Stimulated activated CD8-positive, alpha-beta memory T cell treated with anti-CD3 and anti-CD28 coated beads, Interleukin-12 subunit alpha, Interleukin-12 subunit beta, amount 100 ng/mL, for 24 hours (primary cell): ENCODE data around the gene ANTXR1.

Source experiments
- DNase-seq: peaks from one replicate; pipeline ENCODE4 v3.0.0-alpha.2; 2020; ENCODE audit errors: extremely low read depth

The ANTXR1 gene

DNA sequence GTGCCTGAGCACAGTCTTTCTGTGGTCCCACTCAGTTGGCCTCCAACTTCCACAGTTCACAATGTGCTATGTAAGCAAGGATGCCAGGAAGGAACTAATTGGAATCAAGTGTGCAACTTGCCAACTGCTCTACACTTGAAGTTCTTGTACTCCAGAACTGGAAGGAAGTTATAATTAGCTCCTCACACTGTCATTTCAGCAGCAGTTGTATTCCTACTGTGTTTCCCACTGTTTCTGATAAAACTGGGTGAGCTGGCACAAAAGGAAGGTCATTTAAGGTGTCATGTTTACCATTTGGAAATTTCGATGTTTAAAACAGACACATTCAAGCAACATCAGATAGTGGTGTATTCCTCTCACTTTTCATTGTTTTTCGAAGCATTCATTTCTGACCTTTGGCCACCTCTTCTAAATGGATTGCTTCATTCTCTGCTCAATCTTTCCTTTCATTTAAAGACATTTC is 84.2 kb downstream of the ANTXR1 start:
- DNase-seq, result no peak

DNA sequence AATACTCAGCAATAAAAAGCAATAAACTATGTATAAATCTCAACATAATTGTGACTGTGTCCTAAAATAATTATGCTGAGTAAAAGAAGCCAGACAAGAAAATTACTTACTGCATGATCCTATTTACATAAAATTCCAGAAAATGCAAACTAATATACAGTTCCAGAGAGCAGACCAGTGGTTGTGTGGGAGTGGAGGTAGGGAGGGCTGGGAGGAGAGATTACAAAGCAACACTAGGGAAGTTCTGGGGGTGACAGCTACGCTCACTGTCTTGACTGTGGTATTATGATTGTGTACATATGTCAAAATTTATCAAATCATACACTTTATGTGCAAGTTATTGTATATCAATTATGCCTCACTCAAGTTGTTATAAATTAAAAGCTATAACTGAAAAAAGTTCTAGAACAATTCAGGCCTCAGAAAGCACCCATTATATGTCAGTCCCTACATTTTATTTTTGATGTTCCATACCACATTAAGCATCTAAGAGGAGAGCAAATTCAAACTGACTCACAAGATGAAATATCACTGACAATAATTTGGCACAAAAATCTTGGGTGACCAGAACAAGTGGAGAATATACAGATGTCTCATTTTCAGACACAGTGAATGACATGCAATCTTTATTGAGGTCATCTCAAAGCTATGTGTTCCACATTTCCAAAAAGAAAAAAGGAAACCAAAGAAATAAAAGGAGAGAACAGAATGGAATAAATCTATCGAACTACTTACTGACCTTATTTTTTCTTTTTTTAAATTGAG is 85.1 kb downstream of the ANTXR1 start:
- no peak for DNase-seq

DNA sequence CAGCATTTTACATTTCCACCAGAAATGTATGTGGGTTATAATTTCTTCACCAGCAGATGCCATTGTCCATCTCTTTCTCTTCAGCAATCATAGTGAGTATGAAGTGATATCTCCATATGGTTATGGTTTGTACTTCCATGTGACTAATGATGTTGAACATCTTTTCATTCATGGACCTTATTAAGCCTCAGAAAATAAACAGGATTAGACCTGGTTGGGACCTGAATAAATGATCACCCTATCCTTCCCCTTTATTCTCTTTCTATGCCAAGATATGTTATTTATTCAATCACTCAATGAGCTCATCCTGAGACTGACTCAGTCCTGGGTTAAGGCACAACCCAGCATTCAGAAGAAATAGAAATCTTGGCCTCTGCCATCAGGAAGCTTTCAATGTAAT is 86.6 kb downstream of the ANTXR1 start:
- DNase-seq, result no peak

DNA sequence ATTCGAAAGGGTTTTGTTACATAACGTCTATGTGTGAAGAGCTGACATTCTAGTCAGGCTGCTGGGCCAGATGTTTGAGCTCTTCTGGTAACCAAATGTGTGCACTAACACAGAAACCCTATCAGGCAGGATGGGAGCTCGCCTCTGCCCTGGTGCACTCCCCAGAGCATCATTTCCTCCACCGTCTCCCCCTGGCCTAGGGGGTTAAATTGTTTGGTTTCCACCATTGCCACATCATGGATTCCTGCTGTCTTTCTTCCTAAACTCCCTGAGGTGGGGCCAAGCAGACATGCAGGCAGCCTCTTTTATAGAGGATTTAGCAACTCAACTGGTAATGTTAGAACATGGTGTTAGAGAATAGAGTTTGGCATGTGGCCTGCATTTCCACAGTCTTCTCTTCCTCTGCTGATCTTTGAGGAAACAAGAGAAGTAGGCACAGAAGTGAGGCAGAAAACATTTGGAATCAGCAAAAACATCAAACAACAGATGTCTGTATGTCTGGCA is 87.3 kb downstream of the ANTXR1 start:
- DNase-seq, result no peak

DNA sequence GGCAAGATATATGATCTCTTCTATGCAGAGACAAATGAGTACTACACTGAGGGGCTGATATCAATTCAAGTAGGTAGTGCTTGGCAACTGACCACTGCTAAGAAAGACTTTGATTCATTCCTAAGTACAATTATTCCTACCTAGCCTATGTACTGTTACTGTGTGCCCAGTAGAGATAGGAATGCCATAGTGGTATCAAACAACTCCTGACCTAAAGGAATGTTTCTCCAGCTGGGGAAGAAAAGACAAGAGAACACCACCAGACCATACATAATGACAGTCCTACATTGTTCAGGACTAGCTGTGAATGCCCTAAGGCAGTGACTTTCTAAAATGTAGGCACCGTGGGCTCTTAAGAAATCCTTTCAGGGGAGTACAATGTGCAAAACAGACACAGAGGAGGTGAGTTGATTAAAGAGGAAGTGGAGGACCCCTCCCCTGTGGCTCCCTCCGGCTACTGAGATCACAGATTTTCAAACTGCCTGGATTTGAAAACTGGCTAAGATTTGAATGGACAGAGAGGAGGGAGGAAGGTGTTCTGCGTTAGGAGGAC is 89.1 kb downstream of the ANTXR1 start:
- no peak for DNase-seq

DNA sequence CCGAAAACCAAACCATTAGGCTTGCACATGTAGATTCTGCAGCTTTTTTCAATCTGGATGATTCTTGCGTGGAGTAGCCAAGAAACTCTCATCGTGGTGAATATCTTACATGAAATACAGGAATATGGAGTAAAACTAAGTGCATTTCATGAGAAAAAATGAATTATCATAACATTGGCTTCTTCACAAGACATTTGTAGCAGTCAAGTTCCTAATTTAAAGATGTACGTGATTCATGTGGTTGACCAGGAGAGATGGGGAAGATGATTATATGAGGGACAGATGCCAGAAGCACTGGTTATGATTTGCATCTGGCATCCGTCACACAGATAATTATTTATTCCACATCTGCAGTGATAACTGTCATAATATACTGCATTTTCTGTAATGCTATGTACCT is 90.4 kb downstream of the ANTXR1 start:
- DNase-seq, result no peak

DNA sequence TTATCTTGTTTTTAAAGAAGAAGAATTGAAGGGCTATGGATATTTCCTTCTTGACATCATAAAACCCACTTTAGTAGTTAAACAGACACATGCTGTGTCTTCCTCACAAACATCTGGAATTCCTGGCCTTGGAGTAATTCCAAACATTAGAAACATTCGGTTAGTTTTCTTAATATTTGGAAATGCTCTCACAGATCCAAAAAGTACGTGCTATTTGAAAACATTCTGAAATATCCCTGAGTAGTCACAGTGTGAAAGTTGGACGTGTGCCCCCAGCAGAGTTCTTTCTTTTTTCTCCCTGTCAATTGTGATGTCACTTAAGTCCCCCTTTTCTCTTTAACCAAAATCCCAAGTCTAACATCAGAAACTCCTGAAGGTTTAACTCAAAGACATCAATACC is 91.3 kb downstream of the ANTXR1 start:
- DNase-seq, result no peak

DNA sequence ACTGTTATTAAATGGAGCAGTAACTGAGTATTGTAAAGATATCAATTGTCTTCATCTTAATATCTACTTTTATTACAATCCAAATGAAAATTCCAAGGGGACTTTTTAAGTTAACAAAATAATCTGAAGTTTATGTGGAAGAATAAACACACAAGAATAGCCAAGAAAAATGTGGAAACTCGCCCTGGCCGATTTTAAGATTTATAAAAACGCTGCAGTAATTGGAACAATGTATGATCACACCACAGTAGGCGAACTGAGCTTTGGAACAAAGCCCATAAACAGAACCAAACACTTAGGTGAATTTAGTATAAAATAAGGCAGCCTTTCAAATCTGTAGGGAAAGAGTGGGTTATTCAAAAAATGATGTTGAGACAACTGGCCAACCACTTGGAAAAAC is 96.3 kb downstream of the ANTXR1 start:
- no peak for DNase-seq

DNA sequence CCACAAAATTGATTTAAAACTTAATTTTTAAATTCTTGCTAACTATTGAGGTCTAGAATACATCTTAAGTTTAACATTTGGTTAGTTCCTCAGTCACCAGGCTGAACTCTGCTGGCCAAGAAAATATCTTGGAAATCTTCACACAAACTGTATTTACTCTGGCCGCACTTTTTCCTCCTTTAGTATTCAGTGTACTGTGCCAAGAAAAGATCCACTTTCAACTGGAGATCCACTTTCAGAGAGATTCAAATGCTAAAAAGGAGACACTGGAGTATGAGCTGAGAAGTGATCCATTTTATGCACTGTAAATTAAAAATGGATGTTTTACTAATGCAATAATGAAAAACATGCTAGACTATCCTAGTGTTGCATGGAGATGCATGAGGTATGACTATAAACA is 98.1 kb downstream of the ANTXR1 start:
- no peak for DNase-seq

DNA sequence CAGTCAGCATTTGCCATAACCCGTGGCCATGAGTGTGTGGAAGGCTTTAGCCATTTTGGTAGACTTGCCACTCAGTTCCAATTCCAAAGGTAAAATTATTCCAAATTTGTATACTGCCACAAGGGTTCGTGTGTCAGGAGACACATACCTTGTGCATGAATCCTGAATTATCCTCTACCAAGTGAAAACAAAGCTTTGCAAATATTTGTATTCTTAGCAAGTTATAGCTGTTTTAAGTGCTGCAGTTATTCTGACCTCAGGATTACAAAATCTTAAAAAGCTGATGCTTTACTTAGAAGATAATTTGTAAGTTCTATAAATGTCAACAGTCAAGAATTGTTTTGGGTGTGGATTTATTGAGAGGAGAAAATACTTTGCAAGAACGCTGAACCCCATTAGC is 100.6 kb downstream of the ANTXR1 start:
- no peak for DNase-seq

DNA sequence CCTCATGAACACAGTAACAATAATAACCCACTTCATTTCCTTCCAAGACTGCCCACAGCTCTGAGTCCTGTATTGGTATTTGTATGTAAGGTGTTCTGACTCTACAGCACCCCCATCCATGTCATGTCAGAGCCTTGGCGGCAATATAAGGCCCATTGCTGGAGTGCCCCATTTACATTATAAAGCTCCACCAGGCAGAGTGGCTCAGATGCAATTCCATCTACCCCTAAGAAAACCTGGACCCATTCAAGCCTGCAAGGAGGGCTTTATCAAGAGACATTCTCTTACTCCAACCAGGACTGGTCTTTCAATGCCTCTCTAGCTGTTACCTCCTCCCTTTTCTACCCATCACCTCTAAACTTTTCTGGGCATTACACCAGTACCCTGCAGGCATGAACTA is 101.6 kb downstream of the ANTXR1 start:
- no peak for DNase-seq

DNA sequence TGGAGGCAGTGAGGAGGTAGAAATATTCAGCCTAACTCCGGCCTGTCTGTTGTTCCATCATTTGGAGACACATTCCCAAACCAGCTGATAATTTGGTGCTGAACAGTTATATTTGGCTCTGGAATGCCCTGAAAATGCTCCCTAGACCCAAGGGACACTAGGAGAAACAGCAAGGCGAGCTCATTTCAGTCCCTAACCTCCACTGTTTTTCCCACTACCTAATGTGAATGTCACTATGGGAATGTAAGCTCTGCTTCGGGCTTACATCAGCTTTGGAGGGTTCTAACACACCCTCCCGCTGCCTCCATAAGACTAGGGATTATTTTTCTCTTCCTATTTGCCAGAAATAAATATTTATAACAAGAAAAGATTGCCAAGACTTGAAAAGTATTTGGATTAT is 103.5 kb downstream of the ANTXR1 start:
- no peak for DNase-seq

DNA sequence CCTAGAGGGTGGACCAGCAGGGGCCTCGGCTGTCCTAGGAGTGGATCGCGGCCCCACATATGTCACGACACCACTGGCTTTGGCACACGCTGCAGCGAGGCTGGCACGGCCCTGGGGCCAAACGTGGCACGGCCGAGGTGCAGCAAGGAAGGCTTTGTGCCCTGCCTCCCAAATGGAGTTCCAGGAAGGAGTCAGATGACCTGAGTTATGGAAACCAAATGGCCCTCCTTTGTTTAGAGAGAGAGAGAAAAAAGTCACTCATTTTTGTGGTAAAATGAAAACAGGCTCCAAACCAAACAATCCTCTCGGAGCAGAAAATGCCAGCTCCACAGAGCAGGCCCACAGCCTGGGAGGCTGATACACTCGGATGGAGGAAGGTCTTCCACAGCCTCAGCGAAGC is 105.6 kb downstream of the ANTXR1 start:
- DNase-seq, result no peak

DNA sequence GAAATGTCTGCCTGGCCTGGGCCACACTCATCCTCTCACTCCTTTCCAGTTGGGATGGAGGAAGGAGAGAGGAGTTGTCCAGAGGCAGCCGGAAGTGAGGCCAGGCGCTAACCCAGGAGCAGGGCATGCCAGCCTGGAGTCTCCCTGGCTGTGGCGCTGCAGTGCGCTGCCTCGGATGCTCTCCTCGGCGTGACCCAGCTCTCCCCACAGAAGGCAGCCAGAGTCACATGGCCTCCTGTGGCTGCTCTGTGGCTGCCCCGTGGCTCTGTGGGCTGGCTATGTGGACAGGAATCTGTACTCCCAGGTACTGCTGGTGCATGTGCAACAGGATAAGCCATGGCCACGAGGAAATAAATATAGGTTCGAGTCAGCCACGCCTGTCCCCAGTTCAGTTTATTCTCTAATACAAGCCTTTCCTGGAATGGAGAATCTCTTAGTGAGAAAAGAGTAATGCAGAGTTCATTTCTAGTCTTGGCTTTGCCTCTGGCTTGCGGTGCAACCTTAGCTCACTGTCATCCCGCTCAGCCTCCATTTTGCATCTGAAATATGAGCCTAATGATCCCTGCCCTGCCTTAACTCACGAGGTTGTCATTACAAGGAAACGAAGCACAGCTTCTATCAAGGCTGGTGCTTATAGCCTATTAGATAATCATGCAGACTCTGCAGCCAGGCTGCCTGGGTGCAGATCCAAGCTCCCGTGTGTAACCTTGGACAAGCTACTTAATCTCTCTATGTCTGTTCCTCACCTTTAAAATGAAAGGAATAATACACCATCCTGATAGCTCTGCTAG is 106.3 kb downstream of the ANTXR1 start:
- no peak for DNase-seq

DNA sequence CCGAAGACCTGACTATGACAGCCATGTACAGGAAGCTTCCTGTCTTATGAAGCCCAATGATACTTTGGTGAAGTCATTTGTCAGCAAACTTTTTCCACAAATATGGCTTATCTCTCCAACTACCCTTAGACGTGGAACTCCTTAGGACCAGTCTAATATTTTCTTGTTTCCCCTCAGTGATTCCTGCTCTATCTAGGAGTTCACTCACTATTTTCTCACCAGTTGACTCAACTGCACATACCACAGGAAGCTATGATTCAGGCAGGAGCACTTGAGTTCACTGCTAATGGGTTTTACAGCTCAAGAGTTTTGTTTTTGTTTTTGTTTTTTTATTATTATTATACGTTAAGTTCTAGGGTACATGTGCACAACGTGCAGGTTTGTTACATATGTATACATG is 109.3 kb downstream of the ANTXR1 start:
- no peak for DNase-seq

DNA sequence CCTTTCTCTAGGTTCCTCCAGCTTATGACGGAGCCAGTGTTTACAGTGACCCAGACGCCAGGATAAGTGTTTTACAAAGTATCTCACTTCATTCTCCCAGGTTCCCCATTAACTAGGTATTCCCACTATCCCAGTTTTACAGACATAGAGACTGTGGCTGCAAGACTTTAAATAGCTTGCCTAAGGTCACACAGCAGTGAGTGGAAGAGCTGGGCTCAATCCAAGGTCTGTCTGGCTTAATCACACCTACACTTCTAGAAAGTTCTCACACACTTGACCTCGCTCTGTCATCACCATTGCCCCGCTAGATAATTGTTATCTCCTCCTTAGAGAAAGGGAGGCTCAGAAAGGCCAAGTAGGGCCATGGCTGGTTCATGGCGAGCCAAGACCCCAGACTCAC is 110.2 kb downstream of the ANTXR1 start:
- DNase-seq, result no peak

DNA sequence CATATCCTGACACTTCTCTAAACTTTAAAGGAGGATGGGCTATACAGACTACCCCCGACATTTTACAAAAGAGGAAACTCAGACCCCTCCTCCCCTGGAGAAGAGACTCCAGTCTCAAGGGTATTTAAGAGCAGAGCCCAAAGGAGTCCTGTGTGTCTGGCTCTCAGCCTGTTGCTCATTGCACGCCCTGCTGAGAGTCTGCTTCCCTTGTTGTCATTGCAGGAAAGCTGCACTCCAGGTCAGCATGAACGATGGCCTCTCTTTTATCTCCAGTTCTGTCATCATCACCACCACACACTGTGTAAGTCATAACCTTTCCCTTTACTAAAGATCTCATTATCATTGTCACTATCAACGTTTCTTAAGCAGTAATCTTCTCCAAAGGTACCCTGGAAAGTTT is 111.4 kb downstream of the ANTXR1 start:
- DNase-seq, result no peak

DNA sequence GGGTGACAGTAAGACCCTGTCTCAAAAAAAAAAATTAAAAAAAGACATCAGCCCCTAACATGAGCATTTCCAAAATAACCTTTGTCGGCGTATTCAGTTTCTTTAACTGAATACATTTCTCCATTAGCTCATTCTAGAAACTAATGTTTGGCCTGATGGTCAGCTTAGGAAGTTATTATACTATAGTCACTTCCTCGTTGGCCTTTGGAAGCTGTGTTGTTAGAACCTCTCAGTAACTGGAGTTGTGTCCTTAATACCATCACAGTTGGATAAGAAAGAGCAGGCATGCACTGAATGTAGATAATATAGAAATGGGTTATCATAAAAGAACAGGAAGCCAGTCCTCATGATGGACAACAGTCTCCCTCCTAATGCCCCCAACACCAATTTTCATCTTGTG is 112.8 kb downstream of the ANTXR1 start:
- no peak for DNase-seq

DNA sequence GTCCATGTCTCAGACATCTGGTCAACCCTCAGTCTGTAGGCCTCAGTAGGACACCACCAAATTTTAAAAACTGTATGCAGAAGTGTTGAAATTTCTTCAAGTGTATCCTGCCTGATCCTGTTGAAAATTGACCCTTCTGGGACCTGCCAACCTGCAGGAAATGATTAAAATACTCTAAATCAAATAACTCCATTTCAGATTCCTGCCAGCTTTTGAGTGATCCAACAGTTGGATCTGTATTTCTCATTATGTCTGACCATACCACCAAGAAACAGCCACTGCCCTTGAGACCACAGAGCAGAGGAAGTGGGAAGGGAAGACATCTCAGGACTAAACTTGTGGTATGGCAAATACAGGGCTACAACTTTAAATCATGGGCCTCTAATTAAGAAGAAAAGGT is 113.4 kb downstream of the ANTXR1 start:
- no peak for DNase-seq

DNA sequence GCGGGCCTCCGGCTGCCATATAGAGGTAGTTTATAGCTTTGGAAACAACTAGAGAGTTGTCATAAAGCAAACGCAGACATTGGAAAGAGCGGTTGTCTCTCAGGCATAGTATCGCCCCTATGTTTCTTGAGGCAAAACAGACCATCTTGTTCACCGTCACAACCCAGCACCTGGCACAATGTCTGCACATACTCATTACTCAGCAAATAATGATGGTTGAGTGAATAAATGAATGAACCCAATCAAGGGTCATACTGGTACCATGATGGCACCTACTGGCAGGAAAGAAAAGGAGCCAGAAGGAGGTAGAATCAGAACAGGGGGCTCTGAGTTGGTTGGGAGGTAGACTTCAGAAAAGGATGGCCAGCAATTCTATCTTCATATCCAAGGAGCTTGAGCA is 118.5 kb downstream of the ANTXR1 start:
- no peak for DNase-seq

DNA sequence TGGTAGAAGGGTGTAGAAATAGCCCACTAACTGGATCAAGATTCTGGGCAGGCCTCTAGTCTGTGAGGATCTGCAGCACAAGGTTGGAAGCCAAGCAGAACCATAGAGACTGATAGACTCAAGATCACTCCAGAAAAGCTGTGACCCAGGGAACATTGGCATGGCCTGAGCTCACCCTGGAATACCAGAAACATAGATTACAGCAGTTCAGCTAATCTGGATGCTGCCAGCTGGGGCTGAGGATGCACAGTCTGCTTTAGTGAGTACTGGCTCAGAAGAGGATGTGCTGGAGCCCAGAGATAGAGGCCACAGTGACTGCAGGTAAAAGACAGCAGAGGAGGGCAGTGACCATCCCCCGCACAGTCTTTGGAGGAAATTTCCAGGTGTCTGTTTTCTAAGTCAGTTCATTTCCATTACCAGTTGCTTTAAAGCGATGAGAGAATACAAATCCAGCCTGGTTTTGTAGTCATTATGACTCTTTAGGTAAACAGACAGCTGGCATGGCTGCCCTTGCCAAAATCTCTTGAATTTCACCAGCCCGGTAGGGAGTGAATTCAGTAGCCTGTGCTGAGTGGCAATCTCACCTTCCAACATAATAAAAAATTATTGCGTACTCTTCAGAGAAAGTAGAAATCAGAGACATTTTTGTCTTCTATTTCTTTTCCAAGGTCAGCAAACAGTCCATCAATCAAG is 119.2 kb downstream of the ANTXR1 start:
- no peak for DNase-seq

DNA sequence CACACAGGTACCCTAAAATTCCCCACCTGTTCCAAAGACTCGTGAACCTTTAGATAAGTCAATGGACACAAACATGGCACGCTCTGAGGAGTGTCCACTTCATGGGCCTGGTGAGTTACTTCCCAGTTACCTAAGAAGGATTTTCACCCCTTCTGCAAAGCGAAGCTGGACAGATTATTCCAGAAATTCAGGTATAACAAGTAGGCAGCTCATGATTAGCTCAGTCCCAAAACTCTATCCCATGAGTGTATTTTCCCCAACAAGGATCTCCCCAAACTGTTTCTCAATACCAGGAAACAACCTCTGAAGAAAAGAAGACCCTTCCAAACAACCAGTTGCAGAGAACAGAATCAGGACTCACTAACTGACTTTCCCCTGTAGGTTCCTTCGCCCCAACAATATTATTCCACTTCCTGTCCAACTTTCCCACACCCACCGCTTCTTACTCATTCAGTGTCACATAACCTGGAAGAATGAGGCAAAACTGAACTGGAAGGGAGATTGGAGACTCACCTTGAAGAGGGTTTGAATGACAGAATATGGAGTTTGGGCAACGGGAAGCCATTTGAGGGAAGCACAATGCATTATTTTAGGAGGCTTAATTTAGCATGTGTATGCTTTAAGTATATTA is 120.1 kb downstream of the ANTXR1 start:
- DNase-seq, result no peak
